Kidney epithelial cell (primary cell): Measurements from ENCODE around the gene TERB1. TPM values are rescaled to one million over a fixed set of nuclear protein-coding genes. Genes with fewer than 3 reads are reported as not detected.
A peak's percentile ranks its signal among the peaks of the same experiment; 100 is the strongest.

Source experiments
- DNase-seq: peaks from one replicate; pipeline ENCODE4 v3.0.0-alpha.2; 2010; ENCODE audit warnings: low read depth
- H3K27me3 ChIP-seq: 2 replicates; pipeline ENCODE4 v1.6.0; 2011; ENCODE audit warnings: low read length; ENCODE audit not compliant: control insufficient read depth, insufficient read depth
- H3K36me3 ChIP-seq: 2 replicates; pipeline ENCODE4 v1.5.1; 2011; ENCODE audit warnings: low read length; ENCODE audit not compliant: control insufficient read depth, insufficient read depth
- H3K4me3 ChIP-seq: 2 replicates; pipeline ENCODE4 v1.5.1; 2011; ENCODE audit warnings: low read depth, mild to moderate bottlenecking, control low read depth, low read length
- total RNA-seq: library from RNA; depleted of rRNA; stranded (reverse); fragments of >200 nt; gene quantifications from 2 replicates; pipeline ENCODE4 v1.2.3, GENCODE V29; 2015
- TF ChIP-seq, protein P1 (sequence below): IDR thresholded peaks from 2 replicates; pipeline ENCODE4 v1.5.1; 2011; ENCODE audit warnings: mild to moderate bottlenecking, moderate library complexity, low read length, control low read depth, inconsistent platforms; ENCODE audit not compliant: insufficient read depth, poor library complexity, severe bottlenecking

The TERB1 gene
- total RNA-seq, 1 donor from 2014 or later = not detected

- DNase-seq = no peak
These were observed 50.4 kb downstream of the TERB1 start for GRCh38 chr16:66751053-66751302.

DNA sequence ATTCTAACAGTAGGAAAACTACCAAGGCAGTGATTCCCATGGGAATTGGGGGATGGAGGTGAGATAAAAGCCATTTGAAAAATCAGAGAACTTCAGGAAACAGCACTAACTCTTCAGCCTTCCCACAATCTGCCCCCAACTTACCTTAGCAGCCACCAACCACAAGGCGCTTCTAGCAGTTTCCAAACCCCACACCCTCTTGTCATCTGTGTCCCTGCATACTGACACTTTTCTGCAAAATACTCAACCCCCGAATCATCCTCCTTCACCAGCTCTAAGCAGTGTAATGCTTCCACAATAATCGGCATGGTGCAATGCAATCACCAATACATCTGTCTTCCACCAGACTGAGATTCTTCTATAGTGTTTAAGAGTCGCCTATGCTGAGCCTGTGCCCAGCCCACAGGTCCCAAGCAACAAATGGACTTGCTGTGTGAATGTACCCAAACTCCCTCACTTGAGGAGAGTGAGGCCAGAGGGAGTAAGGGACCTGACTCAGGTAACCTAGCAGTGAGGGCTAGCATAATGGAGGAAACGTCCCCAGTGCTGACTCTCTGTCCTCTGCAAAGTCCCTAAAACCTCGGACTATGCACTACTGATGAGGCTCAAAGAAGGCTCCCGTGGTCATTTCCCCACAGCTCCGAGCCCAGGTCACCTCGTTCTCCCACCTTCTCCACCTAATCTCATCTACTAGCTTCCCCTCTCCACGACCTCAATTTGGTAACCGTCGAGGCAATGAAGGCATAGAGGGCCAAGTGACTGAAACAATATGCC is 50.9 kb downstream of the TERB1 start:
- Histone ChIP-seq H3K36me3 (no peaks in the 10 kb centered on the region), H3K27me3 (no peaks in the 10 kb centered on the region), H3K4me3 (peak overlapping the region; percentile 99)
- TF ChIP-seq, protein P1, sequence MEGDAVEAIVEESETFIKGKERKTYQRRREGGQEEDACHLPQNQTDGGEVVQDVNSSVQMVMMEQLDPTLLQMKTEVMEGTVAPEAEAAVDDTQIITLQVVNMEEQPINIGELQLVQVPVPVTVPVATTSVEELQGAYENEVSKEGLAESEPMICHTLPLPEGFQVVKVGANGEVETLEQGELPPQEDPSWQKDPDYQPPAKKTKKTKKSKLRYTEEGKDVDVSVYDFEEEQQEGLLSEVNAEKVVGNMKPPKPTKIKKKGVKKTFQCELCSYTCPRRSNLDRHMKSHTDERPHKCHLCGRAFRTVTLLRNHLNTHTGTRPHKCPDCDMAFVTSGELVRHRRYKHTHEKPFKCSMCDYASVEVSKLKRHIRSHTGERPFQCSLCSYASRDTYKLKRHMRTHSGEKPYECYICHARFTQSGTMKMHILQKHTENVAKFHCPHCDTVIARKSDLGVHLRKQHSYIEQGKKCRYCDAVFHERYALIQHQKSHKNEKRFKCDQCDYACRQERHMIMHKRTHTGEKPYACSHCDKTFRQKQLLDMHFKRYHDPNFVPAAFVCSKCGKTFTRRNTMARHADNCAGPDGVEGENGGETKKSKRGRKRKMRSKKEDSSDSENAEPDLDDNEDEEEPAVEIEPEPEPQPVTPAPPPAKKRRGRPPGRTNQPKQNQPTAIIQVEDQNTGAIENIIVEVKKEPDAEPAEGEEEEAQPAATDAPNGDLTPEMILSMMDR = no peak
- no peak for DNase-seq

More at GRCh38 chr16:66751053-66751302, 50.4 kb downstream of the TERB1 start:
- TF ChIP-seq, protein P1 = no peak
- no peaks in the 10 kb centered on the region for H3K36me3 ChIP-seq
- H3K4me3 ChIP-seq = peak overlapping the region; percentile 99
- no peaks in the 10 kb centered on the region for H3K27me3 ChIP-seq

- TF ChIP-seq, protein P1 = no peak
- Histone ChIP-seq H3K4me3 (no peak overlapping the region), H3K36me3 (peaks cover 2% of the 10 kb centered on the region), H3K27me3 (no peaks in the 10 kb centered on the region)
- no peak for DNase-seq
These were observed 54.7 kb downstream of the TERB1 start for GRCh38 chr16:66746682-66747081.

DNA sequence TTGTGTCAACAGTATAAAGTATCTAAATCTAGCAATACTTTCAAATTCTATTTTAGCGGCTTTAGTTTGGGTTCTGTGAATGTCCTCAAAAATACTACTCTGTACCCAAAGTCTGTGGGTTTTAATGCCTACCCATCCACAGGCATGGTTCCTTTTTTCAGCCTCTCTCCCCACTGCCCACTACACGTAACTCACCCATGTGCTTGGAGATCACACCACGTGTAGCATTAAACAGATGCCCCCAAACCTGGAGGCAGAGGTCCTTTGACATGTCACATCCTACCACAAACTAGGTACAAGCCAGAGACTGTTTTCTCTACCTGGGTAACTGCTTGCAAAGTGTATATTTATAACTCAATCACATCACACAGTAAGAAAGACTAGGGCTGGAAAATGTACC is 55.3 kb downstream of the TERB1 start:
- no peak for DNase-seq
- H3K27me3 ChIP-seq = no peaks in the 10 kb centered on the region
- TF ChIP-seq, protein P1 = no peak
- peaks cover 2% of the 10 kb centered on the region for H3K36me3 ChIP-seq
- no peak overlapping the region for H3K4me3 ChIP-seq

- Histone ChIP-seq H3K27me3 (no peaks in the 10 kb centered on the region), H3K4me3 (no peak overlapping the region), H3K36me3 (peaks cover 2% of the 10 kb centered on the region)
- TF ChIP-seq, protein P1 = no peak
- DNase-seq = no peak
These were observed 59.2 kb downstream of the TERB1 start for GRCh38 chr16:66741950-66742808.
